Fibroblast of lung (primary cell): ENCODE measurements around the gene FRMD4A. TPM values are rescaled to one million over a fixed set of nuclear protein-coding genes. Genes with fewer than 3 reads are reported as not detected.

Experiments used
- DNase-seq, 2 donors: peaks; one replicate each; pipeline versions ENCODE4 v3.0.0 to v3.0.0-alpha.2; 2010; ENCODE audit warnings: low read depth in 2 of 2
- H2AFZ ChIP-seq: 2 replicates; pipeline ENCODE4 v1.5.1; 2012; ENCODE audit warnings: low read length, control low read depth, inconsistent platforms
- H3K27ac ChIP-seq: 2 replicates; pipeline ENCODE4 v1.5.1; 2011; ENCODE audit warnings: low read length, control low read depth; ENCODE audit not compliant: insufficient read depth
- H3K27me3 ChIP-seq: 2 replicates; pipeline ENCODE4 v1.5.1; 2011; ENCODE audit warnings: mild to moderate bottlenecking, low read length; ENCODE audit not compliant: control insufficient read depth, insufficient read depth
- H3K36me3 ChIP-seq: 2 replicates; pipeline ENCODE4 v1.5.1; 2011; ENCODE audit warnings: low read length; ENCODE audit not compliant: control insufficient read depth, insufficient read depth
- H3K4me1 ChIP-seq: 2 replicates; pipeline ENCODE4 v1.5.1; 2011; ENCODE audit warnings: low read length; ENCODE audit not compliant: control insufficient read depth, insufficient read depth; ENCODE audit errors: extremely low read depth
- H3K4me2 ChIP-seq: 2 replicates; pipeline ENCODE4 v1.5.1; 2011; ENCODE audit warnings: low read length, control low read depth; ENCODE audit not compliant: insufficient read depth; ENCODE audit errors: extremely low read depth
- H3K4me3 ChIP-seq, 4 experiments: fragments of 200-600 bp in 1 of 4; sonication (generic) in 1 of 4; replicated peaks in 1 of 4; 2 replicates each; pipeline ENCODE4 v1.5.1; 2011 to 2016; ENCODE audit warnings: low read length in 4 of 4, low read depth in 3 of 4, mild to moderate bottlenecking in 3 of 4, control low read depth in 2 of 4, inconsistent platforms in 1 of 4, mixed read lengths in 1 of 4; ENCODE audit not compliant: insufficient read depth in 1 of 4; ENCODE audit errors: control extremely low read depth in 1 of 4
- H3K79me2 ChIP-seq: 2 replicates; pipeline ENCODE4 v1.5.1; 2012; ENCODE audit warnings: mild to moderate bottlenecking, low read length, inconsistent platforms; ENCODE audit not compliant: control insufficient read depth, insufficient read depth
- H3K9ac ChIP-seq: 2 replicates; pipeline ENCODE4 v1.5.1; 2011; ENCODE audit warnings: mild to moderate bottlenecking, low read length, control low read depth; ENCODE audit not compliant: insufficient read depth
- H3K9me3 ChIP-seq: 2 replicates; pipeline ENCODE4 v1.5.1; 2012; ENCODE audit warnings: low read depth, low read length; ENCODE audit not compliant: control insufficient read depth, insufficient read depth
- H4K20me1 ChIP-seq: 2 replicates; pipeline ENCODE4 v1.5.1; 2011; ENCODE audit warnings: low read length; ENCODE audit not compliant: control insufficient read depth, insufficient read depth; ENCODE audit errors: extremely low read depth
- CTCF ChIP-seq, 2 donors: IDR thresholded peaks in 1 of 2; conservative IDR thresholded peaks in 1 of 2; 1 replicate in 1 of 2; 2 replicates in 1 of 2; pipeline ENCODE4 v1.5.1; 2011 to 2012; ENCODE audit warnings: low read length in 2 of 2, control low read depth in 1 of 2, inconsistent platforms in 1 of 2, low read depth in 1 of 2, mild to moderate bottlenecking in 1 of 2
- EZH2 ChIP-seq: IDR thresholded peaks from 2 replicates; pipeline ENCODE4 v1.5.1; 2012; ENCODE audit warnings: low read length, control low read depth, mild to moderate bottlenecking; ENCODE audit errors: missing control alignments
- polyA plus RNA-seq, 2 donors: library from polyadenylated mRNA; depleted of rRNA in 1 of 2; stranded (reverse) in 1 of 2; unstranded in 1 of 2; fragments of >200 nt; gene quantifications; 2 replicates each; pipeline ENCODE4 v1.2.1, GENCODE V29; 2011 to 2012; ENCODE audit warnings: missing spikeins in 1 of 2
- total RNA-seq: library from RNA; depleted of rRNA; stranded (reverse); fragments of >200 nt; gene quantifications from 2 replicates; pipeline ENCODE4 v1.2.1, GENCODE V29; 2014

FRMD4A gene
- total and polyA plus RNA-seq, 2 donors (not counting 1 experiment from before 2014, with no cell fraction given), result 26.9 to 63.6 TPM

GRCh38 chr10:13674645-13675588 is 655.8 kb downstream of the FRMD4A start:
- H3K9me3 ChIP-seq, result no peaks in the 10 kb centered on the region
- no peaks in the 10 kb centered on the region for H3K27me3 ChIP-seq
- no peaks in the 10 kb centered on the region for H4K20me1 ChIP-seq
- no peak for DNase-seq
- H3K79me2 ChIP-seq, result peaks cover 8% of the 10 kb centered on the region
- H3K4me2 ChIP-seq, result no peak overlapping the region
- no peaks in the 10 kb centered on the region for H3K4me1 ChIP-seq
- H2AFZ ChIP-seq, result no peak overlapping the region
- no peak overlapping the region for H3K4me3 ChIP-seq
- no peak overlapping the region for H3K27ac ChIP-seq
- TF ChIP-seq EZH2 (no peak), CTCF (conservative IDR thresholded peaks at IDR 0.05 in 1 of 2, IDR thresholded peaks at IDR 0.05 in 1 of 2; ENCODE audit: low read depth in 1 of 2, low read length in 2 of 2) (no peak)
- no peak overlapping the region for H3K9ac ChIP-seq
- H3K36me3 ChIP-seq, result peaks cover 20% of the 10 kb centered on the region

- Histone ChIP-seq H4K20me1 (no peaks in the 10 kb centered on the region), H3K4me3 (no peak overlapping the region), H3K79me2 (peaks cover 5% of the 10 kb centered on the region), H3K9ac (no peak overlapping the region), H3K27me3 (no peaks in the 10 kb centered on the region), H3K36me3 (peaks cover 22% of the 10 kb centered on the region), H3K4me1 (no peaks in the 10 kb centered on the region), H3K27ac (no peak overlapping the region), H3K4me2 (no peak overlapping the region), H3K9me3 (no peaks in the 10 kb centered on the region), H2AFZ (no peak overlapping the region)
- DNase-seq, result peak in 1 of 2 donors; percentile 32
- TF ChIP-seq EZH2 (no peak), CTCF (conservative IDR thresholded peaks at IDR 0.05 in 1 of 2, IDR thresholded peaks at IDR 0.05 in 1 of 2; ENCODE audit: low read depth in 1 of 2, low read length in 2 of 2) (no peak)
Measured at GRCh38 chr10:13673156-13673555, 657.6 kb downstream of the FRMD4A start.

- Histone ChIP-seq H4K20me1 (no peaks in the 10 kb centered on the region), H3K9me3 (no peaks in the 10 kb centered on the region), H3K27ac (no peak overlapping the region), H3K36me3 (peaks cover 24% of the 10 kb centered on the region), H3K9ac (no peak overlapping the region), H3K4me3 (no peak overlapping the region), H3K79me2 (peaks cover 5% of the 10 kb centered on the region), H3K4me2 (no peak overlapping the region), H3K27me3 (no peaks in the 10 kb centered on the region), H2AFZ (no peak overlapping the region), H3K4me1 (no peaks in the 10 kb centered on the region)
- DNase-seq, result peak; percentile 18 to 46
- TF ChIP-seq CTCF (conservative IDR thresholded peaks at IDR 0.05 in 1 of 2, IDR thresholded peaks at IDR 0.05 in 1 of 2; ENCODE audit: low read depth in 1 of 2, low read length in 2 of 2), result no peak
- no peak for TF ChIP-seq EZH2
Measured at GRCh38 chr10:13672548-13672947, 658.2 kb downstream of the FRMD4A start.
